KOPT-K1 (cell line): ENCODE data around the gene GULP1.
"Not testable (repeated sequence)": the region's sequence is repeated elsewhere in the genome, so short reads cannot be mapped to it uniquely, and the experiment has no call there.

Experiments used
- H3K27ac ChIP-seq: fragments of 200-600 bp; sonication (generic); 2 replicates; pipeline ENCODE4 v1.5.1; 2016; ENCODE audit warnings: antibody characterized with exemption, mild to moderate bottlenecking, low read depth, low read length; ENCODE audit not compliant: poor library complexity, severe bottlenecking
- H3K36me3 ChIP-seq: fragments of 200-600 bp; sonication (generic); 2 replicates; pipeline ENCODE4 v1.5.1; 2017; ENCODE audit warnings: antibody characterized with exemption, mild to moderate bottlenecking, low read length, moderate library complexity; ENCODE audit not compliant: insufficient read depth
- H3K9me3 ChIP-seq: fragments of 200-600 bp; sonication (generic); 2 replicates; pipeline ENCODE4 v1.5.1; 2017; ENCODE audit warnings: antibody characterized with exemption, low read length, mild to moderate bottlenecking; ENCODE audit not compliant: insufficient read depth, poor library complexity, severe bottlenecking

The GULP1 gene

DNA sequence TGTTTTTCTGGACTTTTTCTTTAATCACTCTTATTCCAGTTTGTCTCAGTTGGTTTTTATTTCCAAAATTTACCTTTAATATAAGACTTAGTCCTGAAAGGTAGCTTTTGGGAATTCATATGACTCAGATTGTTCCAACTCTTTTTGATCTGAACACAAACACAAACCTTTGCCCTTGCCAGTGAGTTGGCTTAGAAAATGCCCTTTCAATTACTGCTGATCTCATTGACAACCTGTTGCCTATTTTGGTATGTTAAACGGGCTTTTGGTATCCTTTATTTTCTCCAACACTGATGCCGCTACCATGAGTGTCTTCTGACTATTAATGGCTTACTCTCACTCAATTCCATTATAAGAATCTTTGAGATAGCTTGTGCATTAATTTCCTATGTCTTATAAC is 143.4 kb downstream of the GULP1 start:
- no peak overlapping the region for H3K27ac ChIP-seq
- no peaks in the 10 kb centered on the region for H3K36me3 ChIP-seq
- H3K9me3 ChIP-seq, result no peaks in the 10 kb centered on the region

DNA sequence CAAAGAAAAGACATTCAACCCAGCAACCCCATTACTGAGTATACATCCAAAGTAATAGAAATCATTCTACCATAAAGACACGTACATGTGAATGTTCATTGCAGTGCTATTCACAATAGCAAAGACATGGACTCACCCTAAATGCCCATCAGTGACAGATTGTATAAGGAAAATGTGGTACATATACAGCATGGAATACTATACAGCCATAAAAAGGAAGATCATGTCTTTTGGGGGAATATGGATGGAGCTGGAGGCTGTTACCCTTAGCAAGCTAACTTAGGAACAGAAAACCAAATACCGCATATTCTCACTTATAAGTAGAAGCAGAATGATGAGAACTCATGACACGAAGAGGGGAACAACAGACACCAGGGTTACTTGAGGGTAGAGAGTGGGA is 145.9 kb downstream of the GULP1 start:
- H3K9me3 ChIP-seq, result no peaks in the 10 kb centered on the region
- H3K36me3 ChIP-seq, result no peaks in the 10 kb centered on the region
- no peak overlapping the region for H3K27ac ChIP-seq

DNA sequence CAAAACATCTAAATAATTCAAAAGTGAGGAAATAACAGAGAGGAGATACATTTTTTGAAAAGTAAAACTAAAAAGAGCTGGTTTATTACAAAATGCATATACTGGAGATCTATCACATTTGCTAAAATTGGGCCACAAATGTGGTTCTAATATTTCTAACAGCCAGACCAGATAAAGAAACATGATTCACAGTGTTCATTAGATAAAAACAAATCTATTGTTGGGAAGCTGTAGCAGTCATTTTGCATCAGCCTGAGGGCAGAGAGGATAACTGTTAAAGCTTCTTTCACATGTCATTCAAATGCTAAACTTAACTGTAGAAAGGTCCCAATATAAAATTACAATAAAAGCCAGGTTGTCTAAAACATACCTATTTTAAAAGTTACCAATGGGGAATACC is 148.3 kb downstream of the GULP1 start:
- Histone ChIP-seq H3K27ac (no peak overlapping the region), H3K9me3 (no peaks in the 10 kb centered on the region), H3K36me3 (no peaks in the 10 kb centered on the region)

DNA sequence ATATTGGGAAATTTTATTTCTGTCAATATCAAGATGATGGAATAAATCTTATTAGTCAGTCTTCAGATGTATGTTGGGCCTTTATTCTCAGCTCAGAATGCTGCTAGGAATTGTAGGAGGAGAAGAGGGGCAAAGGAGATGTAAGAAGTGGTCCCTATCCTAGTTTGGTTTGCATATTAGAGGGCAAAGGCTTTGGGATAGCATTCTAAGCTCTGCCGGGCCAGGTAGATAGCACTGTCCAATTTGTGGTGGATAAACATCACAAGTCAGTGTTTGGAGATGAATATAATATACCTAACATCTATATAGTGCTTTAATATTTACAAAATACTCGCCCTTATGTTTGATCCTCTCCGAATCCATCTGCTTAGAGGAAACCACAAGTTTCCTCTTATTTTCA is 149.2 kb downstream of the GULP1 start:
- Histone ChIP-seq H3K27ac (no peak overlapping the region), H3K9me3 (no peaks in the 10 kb centered on the region), H3K36me3 (no peaks in the 10 kb centered on the region)

DNA sequence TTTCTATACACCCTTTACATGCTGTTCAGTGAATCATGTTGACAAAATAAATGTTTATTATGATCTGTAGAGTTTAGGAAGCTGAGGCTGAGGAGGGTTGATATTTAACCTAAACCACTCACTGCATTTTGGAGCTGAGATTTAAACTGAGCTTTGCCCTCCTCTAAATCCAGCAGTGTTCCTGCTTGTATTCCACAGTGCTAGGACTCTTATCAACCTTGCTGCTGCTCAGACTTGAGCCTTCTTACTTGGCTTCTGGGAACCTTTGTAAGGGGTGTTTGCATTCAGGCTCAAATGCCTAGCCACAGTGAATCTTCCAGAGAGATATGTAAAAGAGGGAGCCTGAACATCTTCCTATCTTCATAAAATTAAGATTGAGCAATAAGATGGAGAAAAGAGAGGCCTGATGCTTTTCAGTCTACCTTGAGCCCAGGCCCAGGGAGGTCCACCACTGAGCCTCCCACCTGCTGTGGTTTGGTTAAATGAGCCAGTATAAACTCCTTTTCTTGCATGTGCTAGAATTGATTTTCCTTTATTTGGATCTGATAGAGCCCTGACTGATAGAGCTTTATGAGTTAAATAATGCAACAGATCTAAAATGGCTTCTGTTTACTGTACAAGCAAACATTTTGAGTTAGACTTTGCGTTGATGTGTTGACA is 149.7 kb downstream of the GULP1 start:
- H3K27ac ChIP-seq, result no peak overlapping the region
- H3K36me3 ChIP-seq, result no peaks in the 10 kb centered on the region
- H3K9me3 ChIP-seq, result no peaks in the 10 kb centered on the region

DNA sequence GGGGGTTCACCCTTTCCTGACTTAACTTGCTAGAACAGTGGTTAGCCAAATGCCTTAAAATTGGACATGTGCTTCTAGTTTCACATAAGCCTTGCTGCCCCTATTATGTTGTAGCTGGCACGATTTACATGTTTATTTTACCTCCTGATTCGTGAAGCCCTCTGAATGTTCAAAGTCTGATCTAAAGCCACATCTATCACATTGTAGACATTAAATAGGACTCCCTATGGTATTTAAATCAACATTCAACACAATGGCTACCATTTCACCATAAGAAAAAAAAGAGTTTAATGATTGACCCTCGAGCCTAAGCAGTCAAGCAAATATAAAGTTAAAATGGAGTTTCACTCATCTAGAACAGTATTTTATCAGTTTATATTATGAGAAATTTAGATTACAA is 151.5 kb downstream of the GULP1 start:
- H3K9me3 ChIP-seq, result no peaks in the 10 kb centered on the region
- H3K36me3 ChIP-seq, result no peaks in the 10 kb centered on the region
- H3K27ac ChIP-seq, result no peak overlapping the region

DNA sequence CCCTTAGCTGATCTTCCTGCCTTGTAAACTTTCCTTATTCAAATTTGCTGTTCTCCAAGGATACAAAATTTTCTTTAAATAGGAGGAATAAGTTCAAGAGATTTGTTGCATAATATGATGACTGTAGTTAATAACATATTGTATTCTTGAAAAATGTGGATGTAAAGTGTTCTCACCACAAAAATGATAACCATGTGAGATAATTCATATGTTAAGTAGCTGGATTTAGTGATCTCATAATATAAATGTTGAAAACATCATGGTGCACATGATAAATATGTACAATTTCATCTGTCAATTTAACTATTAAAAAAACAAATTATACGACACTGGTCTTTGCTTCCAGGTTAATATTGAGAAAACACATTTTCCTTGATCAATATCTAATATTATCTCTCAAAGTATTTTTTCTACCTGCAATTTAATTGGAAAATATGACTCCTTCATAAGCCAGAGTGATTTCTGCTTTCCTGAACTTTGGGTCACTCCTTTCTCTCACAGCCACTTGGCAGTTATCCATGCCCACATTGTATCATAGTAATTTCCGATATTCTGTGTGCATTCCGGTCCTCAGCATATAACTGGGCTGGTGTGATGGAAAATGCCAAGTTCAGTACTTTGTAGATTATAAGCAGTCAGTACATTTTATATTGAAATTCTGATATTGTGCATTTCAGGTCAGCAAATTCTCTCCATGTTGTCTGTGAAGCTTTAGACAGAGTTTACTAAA is 152.6 kb downstream of the GULP1 start:
- no peak overlapping the region for H3K27ac ChIP-seq

DNA sequence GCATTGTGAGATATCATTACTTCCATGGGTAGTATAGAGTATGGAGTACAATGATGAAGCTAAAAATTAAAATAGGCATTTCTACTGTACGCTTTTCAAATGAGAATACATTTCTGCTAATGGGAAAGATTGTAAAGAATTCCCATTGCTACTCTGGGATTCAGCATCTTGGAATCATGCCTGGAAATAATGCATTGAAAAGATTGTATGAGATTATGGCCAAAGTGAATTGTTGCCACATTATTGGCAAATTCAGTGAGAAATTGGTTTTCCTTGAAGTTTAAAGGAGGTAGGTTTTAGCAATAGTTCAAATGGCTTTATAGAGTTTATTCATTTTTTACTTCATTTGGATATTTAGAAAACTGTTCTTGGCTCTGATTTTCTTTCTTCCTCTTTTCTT is 157.9 kb downstream of the GULP1 start:
- Histone ChIP-seq H3K27ac (no peak overlapping the region), H3K36me3 (no peaks in the 10 kb centered on the region), H3K9me3 (no peaks in the 10 kb centered on the region)

More for the DNA sequence above, 152.6 kb downstream of the GULP1 start:
- Histone ChIP-seq H3K36me3 (no peaks in the 10 kb centered on the region), H3K9me3 (no peaks in the 10 kb centered on the region)

DNA sequence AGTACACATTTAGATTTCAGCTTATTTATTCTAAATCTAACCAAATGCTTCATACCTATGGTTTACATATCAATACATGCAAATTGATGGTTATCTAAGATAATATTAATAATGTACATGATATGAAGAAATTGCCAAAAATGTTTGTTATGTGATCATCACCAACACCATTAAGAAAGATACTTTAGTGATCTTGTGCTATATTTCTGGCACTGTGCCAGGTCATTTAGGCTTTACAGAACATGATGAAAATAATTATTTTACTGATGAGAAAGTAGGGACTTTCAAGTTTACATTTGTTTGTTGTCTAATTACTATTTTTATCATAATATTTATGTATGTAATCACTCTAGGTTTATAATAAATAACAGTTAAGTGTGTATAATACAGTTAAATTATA is 158.3 kb downstream of the GULP1 start:
- Histone ChIP-seq H3K27ac (no peak overlapping the region), H3K36me3 (no peaks in the 10 kb centered on the region), H3K9me3 (no peaks in the 10 kb centered on the region)

DNA sequence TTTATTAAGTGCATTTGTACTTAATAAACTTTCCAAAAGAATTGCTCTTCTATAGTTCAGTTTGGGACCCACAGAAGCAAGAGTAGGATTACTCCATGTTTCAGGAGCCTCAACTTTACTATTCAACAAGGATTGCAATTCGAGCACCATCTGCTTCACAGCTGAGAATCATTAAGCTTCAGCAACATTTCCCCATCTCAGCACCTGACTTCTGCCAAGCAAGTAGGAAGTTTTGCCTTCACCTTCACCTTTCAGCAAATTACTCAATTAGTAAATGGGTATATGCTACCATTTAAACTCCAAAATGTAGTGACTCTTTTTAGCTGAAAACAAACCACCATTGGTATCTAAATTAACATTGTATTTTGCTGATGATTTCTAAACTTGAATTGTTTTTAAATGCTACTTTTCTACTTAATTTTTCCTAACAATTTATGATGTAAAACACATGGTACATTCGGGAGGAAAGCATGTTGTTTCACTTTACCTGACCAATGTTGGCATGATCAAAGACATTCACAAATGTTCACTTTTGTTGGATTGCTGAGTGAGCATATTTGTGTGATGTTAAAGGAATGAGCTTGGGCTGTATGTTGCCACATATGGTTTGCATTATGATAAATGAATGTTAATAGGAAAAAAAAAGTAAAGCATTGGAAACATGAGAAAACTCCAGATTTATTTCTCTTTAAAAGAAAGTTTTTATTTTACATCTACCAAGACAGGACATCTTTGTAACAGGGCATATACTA is 159.2 kb downstream of the GULP1 start:
- Histone ChIP-seq H3K9me3 (no peaks in the 10 kb centered on the region), H3K36me3 (no peaks in the 10 kb centered on the region), H3K27ac (no peak overlapping the region)

DNA sequence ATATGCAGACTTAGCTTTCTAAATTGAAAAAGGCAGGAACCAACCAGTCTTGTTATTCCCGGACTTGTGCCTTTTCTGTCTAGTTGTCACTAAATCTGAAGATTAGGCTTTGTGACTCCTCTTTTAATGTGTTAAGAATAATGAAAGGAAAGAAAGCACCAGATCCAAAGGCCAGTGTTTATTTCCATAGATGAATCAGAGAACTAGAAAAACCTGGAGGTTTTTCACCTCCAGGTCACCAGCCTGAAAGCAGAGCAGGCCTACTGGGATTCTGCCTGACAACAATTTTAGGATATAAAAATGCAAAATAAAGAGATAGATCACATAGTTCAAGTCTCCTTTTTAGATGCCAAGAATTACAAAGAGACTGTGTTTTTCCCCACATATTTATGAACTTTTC is 160.4 kb downstream of the GULP1 start:
- Histone ChIP-seq H3K27ac (no peak overlapping the region), H3K36me3 (no peaks in the 10 kb centered on the region), H3K9me3 (no peaks in the 10 kb centered on the region)

DNA sequence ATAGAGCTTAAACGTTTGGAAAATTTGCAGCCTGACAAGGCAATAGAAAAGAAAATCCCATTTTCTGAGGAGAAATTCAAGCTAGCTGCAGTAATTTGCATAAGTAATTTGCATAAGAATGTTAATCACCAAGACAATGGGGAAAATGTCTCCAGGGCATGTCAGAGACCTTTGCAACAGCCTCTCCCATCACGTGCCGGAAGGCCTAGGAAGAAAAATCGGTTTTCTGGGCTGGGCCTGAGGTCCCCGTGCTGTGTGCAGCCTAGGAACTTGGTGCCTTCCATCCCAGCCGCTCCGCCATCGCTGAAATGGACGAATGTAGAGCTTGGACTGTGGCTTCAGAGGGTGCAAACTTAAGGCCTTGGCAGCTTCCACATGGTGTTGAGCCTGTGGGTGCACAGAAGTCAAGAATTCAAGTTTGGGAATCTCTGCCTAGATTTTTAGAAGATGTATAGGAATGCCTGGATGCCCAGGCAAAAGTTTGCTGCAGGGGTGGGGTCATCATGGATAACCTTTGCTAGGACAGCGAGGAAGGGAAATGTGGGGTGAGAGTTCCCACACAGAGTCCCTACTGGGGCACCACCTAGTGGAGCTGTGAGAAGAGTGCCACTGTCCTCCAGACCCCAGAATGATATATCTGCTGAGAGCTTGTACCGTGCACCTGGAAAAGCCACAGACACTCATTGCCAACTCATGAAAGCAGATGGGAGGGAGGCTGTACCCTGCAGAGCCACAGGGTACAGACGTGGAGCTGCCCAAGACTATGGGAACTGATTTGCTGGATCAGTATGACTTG is 164.6 kb downstream of the GULP1 start:
- Histone ChIP-seq H3K9me3 (no peaks in the 10 kb centered on the region), H3K36me3 (no peaks in the 10 kb centered on the region), H3K27ac (no peak overlapping the region)

DNA sequence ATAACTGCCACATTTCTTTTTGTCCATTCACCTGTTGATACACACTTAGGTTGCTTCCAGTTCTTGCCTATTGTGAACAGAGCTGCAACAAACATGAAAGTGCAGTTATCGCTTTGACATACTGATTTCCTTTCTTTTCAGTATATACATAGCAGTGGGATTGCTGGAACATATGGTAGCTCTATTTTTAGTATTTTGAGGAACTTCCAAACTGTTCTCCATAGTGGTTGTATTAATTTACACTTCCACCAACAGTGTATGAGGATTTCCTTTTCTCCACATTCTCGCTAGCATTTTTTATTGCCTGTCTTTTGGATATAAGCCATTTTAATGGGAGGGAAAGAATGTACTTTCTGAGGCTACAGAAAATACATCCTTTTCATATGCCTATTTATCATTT is 167.4 kb downstream of the GULP1 start:
- Histone ChIP-seq H3K36me3 (no peaks in the 10 kb centered on the region), H3K27ac (no peak overlapping the region), H3K9me3 (no peaks in the 10 kb centered on the region)

DNA sequence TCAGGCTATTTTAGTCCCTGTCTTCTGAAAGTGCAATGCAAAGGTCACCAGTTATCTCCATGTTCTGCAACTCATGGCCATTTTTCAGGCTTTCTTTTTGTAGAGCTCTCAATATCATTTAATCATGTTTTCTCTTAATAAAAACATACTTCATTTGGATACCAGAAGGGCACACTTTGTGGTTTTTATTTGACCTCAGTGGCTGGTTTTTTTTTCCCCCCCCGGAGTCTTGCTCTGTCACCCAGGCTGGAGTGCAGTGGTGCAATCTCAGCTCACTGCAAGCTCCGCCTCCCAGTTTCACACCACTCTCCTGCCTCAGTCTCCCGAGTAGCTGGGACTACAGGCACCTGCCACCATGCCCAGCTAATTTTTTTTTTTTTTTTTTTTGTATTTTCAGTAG is 174.4 kb downstream of the GULP1 start:
- H3K9me3 ChIP-seq, H3K36me3 ChIP-seq, H3K27ac ChIP-seq: not testable (repeated sequence)

DNA sequence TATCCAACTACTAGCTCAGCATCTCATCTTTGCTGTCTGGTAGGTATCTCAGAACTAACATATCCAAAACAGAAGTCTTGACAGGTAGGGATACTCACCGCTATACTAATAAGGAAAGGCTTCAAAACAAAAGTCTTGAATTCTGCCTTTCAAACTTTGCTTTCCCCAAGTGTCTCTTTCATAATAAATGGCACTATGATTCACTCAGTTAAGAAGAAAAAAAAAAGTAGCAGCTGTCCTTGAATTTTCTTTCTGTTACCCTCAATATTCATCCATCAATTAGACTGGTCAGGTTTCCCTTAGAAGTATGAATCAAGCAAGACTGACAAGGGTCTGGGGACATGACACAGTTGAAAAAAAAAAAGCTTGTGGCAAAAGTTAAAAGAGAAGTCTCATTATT is 175.1 kb downstream of the GULP1 start:
- H3K27ac ChIP-seq, result no peak overlapping the region
- H3K9me3 ChIP-seq, result no peaks in the 10 kb centered on the region
- no peaks in the 10 kb centered on the region for H3K36me3 ChIP-seq
